ENCODE data around the gene CYP4V2.

GRCh38 chr4:186255122-186255521 lies 63.8 kb downstream of the CYP4V2 start:
- TF ChIP-seq CTCF (IDR thresholded peaks at IDR 0.05) (no peak), PRDM15 (CRISPR knock-in tag; IDR thresholded peaks at IDR 0.05) (no peak), CDX4 (CRISPR knock-in tag; IDR thresholded peaks at IDR 0.05; ENCODE audit: borderline replicate concordance) (no peak), KAT7 (CRISPR knock-in tag; IDR thresholded peaks at IDR 0.05; ENCODE audit: borderline replicate concordance) (no peak), ESRRA (CRISPR knock-in tag; IDR thresholded peaks at IDR 0.05; ENCODE audit: borderline replicate concordance) (no peak), NR2C2 (CRISPR knock-in tag; IDR thresholded peaks at IDR 0.05) (no peak)
